HG02943 (cell line): ENCODE data around the gene LRP2.

Source experiments
- ATAC-seq: cut with Tn5 transposase; IDR thresholded peaks from one replicate; pipeline ENCODE4 v1.9.1; 2021; ENCODE audit warnings: mild to moderate bottlenecking, low read depth, moderate library complexity; ENCODE audit not compliant: unreplicated experiment

Gene LRP2

GRCh38 chr2:169259402-169259801, 102.9 kb downstream of the LRP2 start:
- ATAC-seq: no peak

GRCh38 chr2:169258045-169258601, 104.2 kb downstream of the LRP2 start:
- ATAC-seq: no peak

- ATAC-seq: no peak
These were observed 107.6 kb downstream of the LRP2 start for GRCh38 chr2:169254774-169255173.

GRCh38 chr2:169247211-169247610, 115.1 kb downstream of the LRP2 start:
- ATAC-seq: no peak

- ATAC-seq: no peak
These were observed 121.9 kb downstream of the LRP2 start for GRCh38 chr2:169240405-169240804.

- ATAC-seq: no peak
These were observed 124.4 kb downstream of the LRP2 start for GRCh38 chr2:169237939-169238338.

GRCh38 chr2:169237286-169237685, 125.0 kb downstream of the LRP2 start:
- no peak for ATAC-seq

GRCh38 chr2:169232551-169233154, 129.7 kb downstream of the LRP2 start:
- ATAC-seq: no peak

- no peak for ATAC-seq
These were observed 132.1 kb downstream of the LRP2 start for GRCh38 chr2:169230204-169230603.

- no peak for ATAC-seq
These were observed 132.7 kb downstream of the LRP2 start for GRCh38 chr2:169229590-169229989.

GRCh38 chr2:169225906-169226305, 136.4 kb downstream of the LRP2 start:
- ATAC-seq: no peak

- ATAC-seq: no peak
These were observed 137.0 kb downstream of the LRP2 start for GRCh38 chr2:169225233-169225750.

GRCh38 chr2:169222665-169223064, 139.7 kb downstream of the LRP2 start:
- ATAC-seq: no peak

GRCh38 chr2:169221745-169222369, 140.5 kb downstream of the LRP2 start:
- no peak for ATAC-seq

- ATAC-seq: no peak
These were observed 151.4 kb downstream of the LRP2 start for GRCh38 chr2:169210917-169211316.

GRCh38 chr2:169208026-169208425, 154.3 kb downstream of the LRP2 start:
- ATAC-seq: no peak

- ATAC-seq: no peak
These were observed 157.2 kb downstream of the LRP2 start for GRCh38 chr2:169205176-169205575.

- ATAC-seq: no peak
These were observed 158.4 kb downstream of the LRP2 start for GRCh38 chr2:169203952-169204351.

GRCh38 chr2:169200756-169201155, 161.6 kb downstream of the LRP2 start:
- ATAC-seq: no peak

- ATAC-seq: no peak
These were observed 168.7 kb downstream of the LRP2 start for GRCh38 chr2:169193618-169194017.

- no peak for ATAC-seq
These were observed 172.0 kb downstream of the LRP2 start for GRCh38 chr2:169190197-169190775.

- no peak for ATAC-seq
These were observed 173.2 kb downstream of the LRP2 start for GRCh38 chr2:169189132-169189531.
